ENCODE data around the gene CRK.

DNA sequence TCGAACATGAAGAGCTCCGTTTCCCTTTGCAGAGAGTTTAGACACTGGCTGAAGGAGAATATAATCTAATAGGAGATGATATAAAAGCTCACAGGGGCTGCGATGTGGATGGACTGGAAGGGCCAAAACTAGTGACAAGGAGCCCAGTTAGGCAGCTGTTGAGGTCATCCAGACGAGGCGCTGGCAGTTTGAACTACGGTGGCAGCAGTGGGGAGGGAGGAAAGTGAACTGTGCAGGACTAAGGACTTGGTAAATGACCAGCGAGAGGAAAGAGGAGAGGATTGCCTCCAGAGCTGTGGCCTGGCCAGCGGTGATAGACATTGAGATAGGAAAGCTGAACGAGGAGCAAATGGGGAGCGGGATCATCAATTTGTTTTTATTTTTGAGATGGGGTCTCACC, 41.4 kb downstream of the CRK start:
- TF ChIP-seq, protein P1, sequence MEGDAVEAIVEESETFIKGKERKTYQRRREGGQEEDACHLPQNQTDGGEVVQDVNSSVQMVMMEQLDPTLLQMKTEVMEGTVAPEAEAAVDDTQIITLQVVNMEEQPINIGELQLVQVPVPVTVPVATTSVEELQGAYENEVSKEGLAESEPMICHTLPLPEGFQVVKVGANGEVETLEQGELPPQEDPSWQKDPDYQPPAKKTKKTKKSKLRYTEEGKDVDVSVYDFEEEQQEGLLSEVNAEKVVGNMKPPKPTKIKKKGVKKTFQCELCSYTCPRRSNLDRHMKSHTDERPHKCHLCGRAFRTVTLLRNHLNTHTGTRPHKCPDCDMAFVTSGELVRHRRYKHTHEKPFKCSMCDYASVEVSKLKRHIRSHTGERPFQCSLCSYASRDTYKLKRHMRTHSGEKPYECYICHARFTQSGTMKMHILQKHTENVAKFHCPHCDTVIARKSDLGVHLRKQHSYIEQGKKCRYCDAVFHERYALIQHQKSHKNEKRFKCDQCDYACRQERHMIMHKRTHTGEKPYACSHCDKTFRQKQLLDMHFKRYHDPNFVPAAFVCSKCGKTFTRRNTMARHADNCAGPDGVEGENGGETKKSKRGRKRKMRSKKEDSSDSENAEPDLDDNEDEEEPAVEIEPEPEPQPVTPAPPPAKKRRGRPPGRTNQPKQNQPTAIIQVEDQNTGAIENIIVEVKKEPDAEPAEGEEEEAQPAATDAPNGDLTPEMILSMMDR (conservative IDR thresholded peaks at IDR 0.05; ENCODE audit: low read depth, low read length) = no peak
- TF ChIP-seq SMC3 (IDR thresholded peaks at IDR 0.05; ENCODE audit: low read depth, low read length) (no peak), RCOR1 (IDR thresholded peaks at IDR 0.05; ENCODE audit: insufficient replicate concordance, low read length) (no peak), POLR2A (IDR thresholded peaks at IDR 0.05; ENCODE audit: low read depth, low read length) (no peak), CHD1 (IDR thresholded peaks at IDR 0.05; ENCODE audit: low read depth, low read length) (no peak), MXI1 (IDR thresholded peaks at IDR 0.05; ENCODE audit: borderline replicate concordance, low read depth, low read length) (no peak), BHLHE40 (IDR thresholded peaks at IDR 0.05; ENCODE audit: low read depth, low read length) (no peak), CEBPB (IDR thresholded peaks at IDR 0.05; ENCODE audit: low read depth, low read length) (no peak), RAD21 (IDR thresholded peaks at IDR 0.05; ENCODE audit: low read length) (no peak), MAZ (IDR thresholded peaks at IDR 0.05; ENCODE audit: borderline replicate concordance, low read depth, low read length) (no peak)
